ENCODE measurements around the gene SLC6A7. TPM values are rescaled to one million over a fixed set of nuclear protein-coding genes. Genes with fewer than 3 reads are reported as not detected.
"Not testable (repeated sequence)": the region's sequence is repeated elsewhere in the genome, so short reads cannot be mapped to it uniquely, and the experiment has no call there.

Gene SLC6A7
- total and polyA plus RNA-seq, 2 experiments from 2014 or later, result not detected

DNA sequence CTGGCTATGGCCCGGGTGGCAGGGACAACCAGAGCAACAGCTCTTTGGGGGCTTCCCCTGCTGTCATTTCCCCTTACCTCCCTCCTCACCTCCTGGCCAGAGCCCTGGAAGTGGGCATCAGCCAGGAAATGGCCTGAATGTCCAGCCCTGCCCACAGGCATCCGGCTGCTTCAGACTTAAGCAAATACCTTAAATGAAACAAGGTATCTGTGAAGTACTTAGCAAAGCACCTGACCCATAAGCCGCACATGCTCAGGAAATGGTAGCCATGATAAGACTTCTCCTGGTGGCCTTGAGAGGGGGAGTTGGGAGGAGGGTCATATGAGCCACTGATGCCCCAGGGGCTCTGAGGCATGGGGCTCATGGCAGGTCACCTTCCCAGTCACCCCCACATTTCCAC lies 55.9 kb downstream of the SLC6A7 start:
- DNase-seq (ENCODE audit: low read depth in 1 of 2, low spot score in 1 of 2), result no peak
- Histone ChIP-seq H3K9me3 (ENCODE audit: low read depth) (no peaks in the 10 kb centered on the region), H3K27me3 (no peaks in the 10 kb centered on the region), H3K36me3 (no peaks in the 10 kb centered on the region), H3K4me3 (no peak overlapping the region), H3K4me1 (ENCODE audit: low read depth) (peaks cover 57% of the 10 kb centered on the region), H3K27ac (peak overlapping the region; percentile 90)
- TF ChIP-seq CTCF (IDR thresholded peaks at IDR 0.05; ENCODE audit: low read depth, low read length), result no peak

DNA sequence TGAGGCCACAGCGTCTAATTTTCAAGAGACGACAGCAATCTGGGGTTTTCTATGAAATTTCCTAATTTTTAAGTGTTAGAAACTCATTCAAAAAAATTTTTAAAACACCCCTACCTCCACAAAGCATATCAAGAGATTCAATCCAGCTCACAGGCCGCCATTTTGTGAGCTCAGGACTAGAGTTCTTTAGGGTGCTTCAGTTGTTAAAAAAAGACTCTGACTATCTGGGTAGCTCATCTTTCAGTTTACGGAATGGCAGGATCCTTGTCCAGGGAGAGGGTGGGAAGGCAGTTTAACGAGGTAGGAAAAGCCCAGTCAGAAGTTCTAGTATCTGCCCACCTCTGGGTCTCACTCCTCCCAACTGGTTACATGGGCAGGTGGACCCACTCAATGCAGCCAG lies 56.6 kb downstream of the SLC6A7 start:
- Histone ChIP-seq H3K4me1 (ENCODE audit: low read depth) (peaks cover 57% of the 10 kb centered on the region), H3K27ac (peak overlapping the region; percentile 90), H3K4me3 (no peak overlapping the region), H3K9me3 (ENCODE audit: low read depth) (no peaks in the 10 kb centered on the region), H3K36me3 (no peaks in the 10 kb centered on the region), H3K27me3 (no peaks in the 10 kb centered on the region)
- no peak for DNase-seq (ENCODE audit: low read depth in 1 of 2, low spot score in 1 of 2)
- TF ChIP-seq CTCF (IDR thresholded peaks at IDR 0.05; ENCODE audit: low read depth, low read length), result no peak

GRCh38 chr5:150246835-150247234 lies 57.0 kb downstream of the SLC6A7 start:
- Histone ChIP-seq H3K27me3 (no peaks in the 10 kb centered on the region), H3K27ac (peak overlapping the region; percentile 90), H3K36me3 (no peaks in the 10 kb centered on the region), H3K4me3 (no peak overlapping the region), H3K9me3 (ENCODE audit: low read depth) (no peaks in the 10 kb centered on the region), H3K4me1 (ENCODE audit: low read depth) (peaks cover 56% of the 10 kb centered on the region)
- TF ChIP-seq CTCF (IDR thresholded peaks at IDR 0.05; ENCODE audit: low read depth, low read length), result no peak
- no peak for DNase-seq (ENCODE audit: low read depth in 1 of 2, low spot score in 1 of 2)

- TF ChIP-seq CTCF (IDR thresholded peaks at IDR 0.05; ENCODE audit: low read depth, low read length), result no peak
- Histone ChIP-seq H3K27ac (no peak overlapping the region), H3K9me3 (ENCODE audit: low read depth) (no peaks in the 10 kb centered on the region), H3K27me3 (no peaks in the 10 kb centered on the region), H3K4me3 (no peak overlapping the region), H3K36me3 (no peaks in the 10 kb centered on the region), H3K4me1 (ENCODE audit: low read depth) (peaks cover 56% of the 10 kb centered on the region)
- no peak for DNase-seq (ENCODE audit: low read depth in 1 of 2, low spot score in 1 of 2)
These were observed 57.9 kb downstream of the SLC6A7 start for GRCh38 chr5:150247726-150248125.

- not testable (repeated sequence) for DNase-seq (ENCODE audit: low read depth in 1 of 2, low spot score in 1 of 2); H3K4me3 ChIP-seq; H3K36me3 ChIP-seq; H3K27me3 ChIP-seq; H3K9me3 ChIP-seq (ENCODE audit: low read depth); H3K27ac ChIP-seq
- peaks cover 55% of the 10 kb centered on the region for H3K4me1 ChIP-seq (ENCODE audit: low read depth)
These were observed 58.6 kb downstream of the SLC6A7 start for GRCh38 chr5:150248493-150248892.

DNA sequence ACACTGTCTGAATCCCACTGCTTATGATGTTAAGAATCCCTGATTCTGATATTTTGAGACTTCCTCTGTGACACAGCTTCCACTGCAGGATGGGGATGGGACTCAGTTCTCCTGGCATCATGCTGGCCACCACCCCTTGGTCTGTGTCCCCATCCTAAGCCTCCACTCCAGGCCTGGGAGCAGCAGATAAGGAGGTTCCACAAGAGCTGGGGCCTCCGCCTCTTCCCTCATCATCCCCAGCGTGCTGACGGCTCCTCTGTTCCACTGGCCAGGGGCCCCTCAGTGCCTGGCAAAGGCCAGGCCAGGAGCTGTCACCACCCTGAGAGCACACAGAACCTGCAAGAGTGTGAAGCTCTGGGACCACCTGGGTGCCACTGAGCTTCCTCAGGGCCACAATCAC lies 59.1 kb downstream of the SLC6A7 start:
- no peaks in the 10 kb centered on the region for H3K27me3 ChIP-seq
- peaks cover 54% of the 10 kb centered on the region for H3K4me1 ChIP-seq (ENCODE audit: low read depth)
- no peak for TF ChIP-seq CTCF (IDR thresholded peaks at IDR 0.05; ENCODE audit: low read depth, low read length)
- no peaks in the 10 kb centered on the region for H3K36me3 ChIP-seq
- peak in 1 of 2 donors; percentile 31 for DNase-seq (ENCODE audit: low read depth in 1 of 2, low spot score in 1 of 2)
- no peak overlapping the region for H3K27ac ChIP-seq
- no peak overlapping the region for H3K4me3 ChIP-seq
- no peaks in the 10 kb centered on the region for H3K9me3 ChIP-seq (ENCODE audit: low read depth)

Data from cardiac muscle cell (in vitro differentiated cells and primary cell).